ENCODE data around the gene RGS9. TPM values are rescaled to one million over a fixed set of nuclear protein-coding genes. Genes with fewer than 3 reads are reported as not detected.

Gene RGS9
- total RNA-seq, 2 donors from 2014 or later, result 7.4 to 9.9 TPM

DNA sequence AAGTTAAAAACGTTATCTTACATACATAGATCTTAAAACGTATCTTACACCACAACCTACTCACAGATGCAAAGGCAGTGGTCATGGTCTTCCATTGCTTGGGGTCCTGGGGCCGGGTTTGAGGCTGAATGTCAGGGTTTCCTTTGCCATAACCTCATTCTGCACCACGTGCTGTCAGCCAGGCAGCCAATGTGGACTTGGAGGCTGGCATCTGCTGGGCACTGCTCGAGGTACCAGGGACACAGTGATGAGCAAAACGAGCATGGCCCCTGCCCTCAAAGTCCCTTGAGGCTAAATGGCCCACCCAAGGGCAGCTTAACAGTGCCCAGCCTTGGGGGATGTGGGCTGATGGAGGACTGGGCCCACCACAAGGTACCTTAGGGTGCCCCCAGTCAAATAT, 35.8 kb upstream of the RGS9 start:
- intact Hi-C loops (cut with DNase I), result loop anchor here (10.0 kb wide), 2 partner anchors 93 to 117 kb away; no protein-coding TSS in a partner anchor
- TF ChIP-seq, protein P1, sequence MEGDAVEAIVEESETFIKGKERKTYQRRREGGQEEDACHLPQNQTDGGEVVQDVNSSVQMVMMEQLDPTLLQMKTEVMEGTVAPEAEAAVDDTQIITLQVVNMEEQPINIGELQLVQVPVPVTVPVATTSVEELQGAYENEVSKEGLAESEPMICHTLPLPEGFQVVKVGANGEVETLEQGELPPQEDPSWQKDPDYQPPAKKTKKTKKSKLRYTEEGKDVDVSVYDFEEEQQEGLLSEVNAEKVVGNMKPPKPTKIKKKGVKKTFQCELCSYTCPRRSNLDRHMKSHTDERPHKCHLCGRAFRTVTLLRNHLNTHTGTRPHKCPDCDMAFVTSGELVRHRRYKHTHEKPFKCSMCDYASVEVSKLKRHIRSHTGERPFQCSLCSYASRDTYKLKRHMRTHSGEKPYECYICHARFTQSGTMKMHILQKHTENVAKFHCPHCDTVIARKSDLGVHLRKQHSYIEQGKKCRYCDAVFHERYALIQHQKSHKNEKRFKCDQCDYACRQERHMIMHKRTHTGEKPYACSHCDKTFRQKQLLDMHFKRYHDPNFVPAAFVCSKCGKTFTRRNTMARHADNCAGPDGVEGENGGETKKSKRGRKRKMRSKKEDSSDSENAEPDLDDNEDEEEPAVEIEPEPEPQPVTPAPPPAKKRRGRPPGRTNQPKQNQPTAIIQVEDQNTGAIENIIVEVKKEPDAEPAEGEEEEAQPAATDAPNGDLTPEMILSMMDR (IDR thresholded peaks at IDR 0.05), result no peak
- Histone ChIP-seq H3K27me3 (no peaks in the 10 kb centered on the region), H3K27ac (no peak overlapping the region), H3K4me1 (no peaks in the 10 kb centered on the region), H3K36me3 (no peaks in the 10 kb centered on the region), H3K4me3 (peak overlapping the region; percentile 49), H3K9me3 (no peaks in the 10 kb centered on the region), H3K9ac (ENCODE audit: low read depth in 2 of 2, low read length in 2 of 2) (peak overlapping the region; percentile 62 to 76)
- DNase-seq, result no peak

DNA sequence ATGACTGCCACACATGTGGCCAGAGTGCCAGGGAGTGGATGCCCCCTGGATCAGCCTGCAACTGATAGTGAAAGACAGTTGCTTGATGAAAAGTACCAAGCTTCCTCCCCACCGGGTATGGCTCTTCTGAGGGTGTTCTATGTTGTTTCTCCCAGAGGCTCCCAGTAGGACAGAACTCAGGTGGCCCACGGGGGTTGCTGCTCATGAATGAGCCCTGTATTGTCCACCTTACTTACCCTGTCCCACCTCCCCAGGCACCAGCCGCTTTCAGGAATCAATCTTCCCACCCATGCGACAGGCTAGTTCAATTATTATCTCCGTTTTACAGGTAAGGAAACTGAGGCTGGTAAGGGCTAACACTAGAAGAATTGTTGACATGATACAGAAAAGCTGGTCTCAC, 34.9 kb upstream of the RGS9 start:
- TF ChIP-seq, protein P1 (IDR thresholded peaks at IDR 0.05), result no peak
- H3K4me1 ChIP-seq, result no peaks in the 10 kb centered on the region
- H3K27ac ChIP-seq, result no peak overlapping the region
- no peaks in the 10 kb centered on the region for H3K36me3 ChIP-seq
- H3K4me3 ChIP-seq, result no peak overlapping the region
- intact Hi-C loops (cut with DNase I), result loop anchor here (10.0 kb wide), 2 partner anchors 93 to 117 kb away; no protein-coding TSS in a partner anchor
- H3K9ac ChIP-seq (ENCODE audit: low read depth in 2 of 2, low read length in 2 of 2), result no peak overlapping the region
- H3K9me3 ChIP-seq, result no peaks in the 10 kb centered on the region
- no peak for DNase-seq
- H3K27me3 ChIP-seq, result no peaks in the 10 kb centered on the region

DNA sequence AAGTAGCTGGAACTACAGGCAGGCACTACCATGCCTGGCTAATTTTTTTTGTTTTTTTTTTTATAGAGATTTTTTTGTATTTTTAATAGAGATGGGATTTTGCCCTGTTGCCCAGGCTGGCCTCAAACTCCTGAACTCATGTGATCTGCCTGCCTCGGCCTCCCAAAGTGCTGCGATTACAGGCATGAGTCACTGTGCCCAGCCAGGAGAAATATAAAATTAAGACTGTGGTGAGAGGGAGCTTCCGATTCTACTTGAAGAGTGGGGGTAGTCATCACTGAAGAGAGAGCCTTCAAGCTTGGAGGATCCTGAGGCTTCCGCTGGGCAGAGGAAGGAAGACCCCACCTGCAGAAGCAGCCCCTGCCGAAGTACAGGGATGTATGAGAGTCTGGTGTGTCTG, 34.4 kb upstream of the RGS9 start:
- H3K4me3 ChIP-seq, result no peak overlapping the region
- H3K36me3 ChIP-seq, result no peaks in the 10 kb centered on the region
- intact Hi-C loops (cut with DNase I), result loop anchor here (10.0 kb wide), 2 partner anchors 92 to 118 kb away; no protein-coding TSS in a partner anchor
- no peaks in the 10 kb centered on the region for H3K9me3 ChIP-seq
- TF ChIP-seq, protein P1 (IDR thresholded peaks at IDR 0.05), result no peak
- H3K9ac ChIP-seq (ENCODE audit: low read depth in 2 of 2, low read length in 2 of 2), result no peak overlapping the region
- no peaks in the 10 kb centered on the region for H3K4me1 ChIP-seq
- DNase-seq, result no peak
- no peak overlapping the region for H3K27ac ChIP-seq
- H3K27me3 ChIP-seq, result no peaks in the 10 kb centered on the region

- intact Hi-C loops (cut with DNase I), result loop anchor here (10.0 kb wide), 2 partner anchors 91 to 119 kb away; no protein-coding TSS in a partner anchor
- H3K36me3 ChIP-seq, result no peaks in the 10 kb centered on the region
- no peak overlapping the region for H3K9ac ChIP-seq (ENCODE audit: low read depth in 2 of 2, low read length in 2 of 2)
- H3K27ac ChIP-seq, result no peak overlapping the region
- no peak overlapping the region for H3K4me3 ChIP-seq
- TF ChIP-seq, protein P1 (IDR thresholded peaks at IDR 0.05), result no peak
- no peaks in the 10 kb centered on the region for H3K4me1 ChIP-seq
- DNase-seq, result no peak
- H3K9me3 ChIP-seq, result no peaks in the 10 kb centered on the region
- no peaks in the 10 kb centered on the region for H3K27me3 ChIP-seq
Measured at GRCh38 chr17:65103431-65103830, 33.7 kb upstream of the RGS9 start.

DNA sequence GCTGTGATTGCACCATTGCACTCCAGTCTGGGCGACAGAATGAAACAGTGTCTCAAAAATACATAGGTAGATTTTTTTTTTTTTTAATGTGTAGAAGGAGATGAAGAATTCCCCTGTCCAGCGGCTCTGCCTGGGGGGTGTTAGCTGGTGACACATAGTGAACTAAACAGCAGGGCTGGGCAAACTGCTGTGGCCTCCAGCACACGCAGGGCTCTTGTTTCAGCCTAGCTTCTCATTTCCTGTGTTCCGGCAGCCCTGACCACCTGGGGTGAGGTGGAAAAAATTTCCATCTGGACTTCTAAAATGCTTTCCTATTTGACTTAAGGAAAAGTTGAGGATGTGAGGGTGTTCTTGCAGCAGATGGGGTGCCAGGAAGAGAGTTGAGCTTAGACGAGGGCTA, 33.3 kb upstream of the RGS9 start:
- Histone ChIP-seq H3K9me3 (no peaks in the 10 kb centered on the region), H3K9ac (ENCODE audit: low read depth in 2 of 2, low read length in 2 of 2) (no peak overlapping the region), H3K4me1 (no peaks in the 10 kb centered on the region), H3K27me3 (no peaks in the 10 kb centered on the region), H3K36me3 (no peaks in the 10 kb centered on the region), H3K27ac (no peak overlapping the region), H3K4me3 (no peak overlapping the region)
- intact Hi-C loops (cut with DNase I), result loop anchor here (10.0 kb wide), 2 partner anchors 91 to 119 kb away; no protein-coding TSS in a partner anchor
- TF ChIP-seq, protein P1 (IDR thresholded peaks at IDR 0.05), result no peak
- no peak for DNase-seq
